Memory B cell (primary cell): Measurements from ENCODE around the gene MAGI1.

Source experiments
- ATAC-seq: fragments of 150-1000 bp; cut with Tn5 transposase; 2 replicates; pipeline ENCODE4 v1.10.0; 2021; ENCODE audit warnings: low read depth, mild to moderate bottlenecking, moderate library complexity
- DNase-seq, 2 donors: peaks; one replicate each; pipeline ENCODE4 v3.0.0; 2022; ENCODE audit warnings: low spot score in 2 of 2
- H3K27ac Mint-ChIP-seq: one replicate; pipeline ENCODE4 v1.8.0; 2022; ENCODE audit warnings: mild to moderate bottlenecking, moderate library complexity, mixed read lengths
- H3K27me3 Mint-ChIP-seq: one replicate; pipeline ENCODE4 v1.8.0; 2022; ENCODE audit warnings: mixed read lengths
- H3K36me3 Mint-ChIP-seq: one replicate; pipeline ENCODE4 v1.8.0; 2022; ENCODE audit warnings: mild to moderate bottlenecking, mixed read lengths
- H3K4me1 Mint-ChIP-seq: one replicate; pipeline ENCODE4 v1.8.0; 2022; ENCODE audit warnings: mixed read lengths
- H3K4me3 Mint-ChIP-seq: one replicate; pipeline ENCODE4 v1.8.0; 2022; ENCODE audit warnings: mild to moderate bottlenecking, moderate library complexity, mixed read lengths
- H3K9me3 Mint-ChIP-seq: one replicate; pipeline ENCODE4 v1.8.0; 2022; ENCODE audit warnings: mixed read lengths

Gene MAGI1

DNA sequence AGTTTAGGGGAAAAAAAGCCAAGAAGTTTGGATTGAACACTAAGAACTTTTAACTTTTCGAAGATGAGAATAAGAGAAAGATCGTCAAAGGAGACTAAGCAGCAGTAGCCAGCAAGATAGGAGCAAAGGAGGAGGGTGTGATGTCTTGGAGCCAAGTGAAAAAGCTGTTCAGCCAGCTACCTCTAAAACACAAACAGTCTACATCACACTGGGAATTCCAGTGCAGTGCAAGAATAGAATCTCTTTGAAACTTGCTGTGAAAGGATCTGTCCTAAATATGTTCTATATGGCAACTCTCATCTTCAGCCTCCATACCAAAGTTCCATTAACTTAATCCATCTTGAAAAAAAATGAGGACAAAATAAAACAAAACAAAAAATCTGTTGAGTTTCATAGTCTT, 541.5 kb downstream of the MAGI1 start:
- no peaks in the 10 kb centered on the region for H3K4me1 Mint-ChIP-seq
- H3K36me3 Mint-ChIP-seq, result no peaks in the 10 kb centered on the region
- no peak for DNase-seq
- no peak overlapping the region for H3K27ac Mint-ChIP-seq
- no peaks in the 10 kb centered on the region for H3K27me3 Mint-ChIP-seq
- H3K4me3 Mint-ChIP-seq, result no peak overlapping the region
- H3K9me3 Mint-ChIP-seq, result peaks cover 2% of the 10 kb centered on the region
- ATAC-seq, result no peak

DNA sequence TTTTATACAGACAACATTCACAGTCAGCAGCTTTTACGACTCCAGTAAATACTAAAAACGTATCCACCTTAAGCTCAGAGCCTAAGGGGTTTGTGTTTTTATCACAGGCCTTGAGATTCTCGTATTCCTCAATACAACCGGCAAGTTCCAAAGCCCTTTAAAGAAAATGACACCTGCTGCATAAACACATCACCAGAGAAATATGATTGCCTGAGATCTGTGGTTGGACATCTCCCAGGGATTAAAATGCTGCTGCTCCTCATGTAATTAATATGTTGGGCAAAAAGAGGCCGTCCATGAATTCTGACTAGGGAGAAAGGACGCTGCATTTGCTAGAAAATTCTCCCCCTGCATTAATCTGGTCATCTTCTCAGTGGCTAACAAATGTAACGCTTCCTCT, 544.8 kb downstream of the MAGI1 start:
- Mint-ChIP-seq H3K4me3 (no peak overlapping the region), H3K9me3 (peaks cover 8% of the 10 kb centered on the region), H3K4me1 (no peaks in the 10 kb centered on the region), H3K27ac (no peak overlapping the region), H3K36me3 (no peaks in the 10 kb centered on the region), H3K27me3 (no peaks in the 10 kb centered on the region)
- DNase-seq (no peak), ATAC-seq (no peak)

GRCh38 chr3:65493371-65493882, 545.3 kb downstream of the MAGI1 start:
- no peaks in the 10 kb centered on the region for H3K36me3 Mint-ChIP-seq
- H3K27ac Mint-ChIP-seq, result no peak overlapping the region
- DNase-seq, result no peak
- ATAC-seq, result no peak
- peaks cover 8% of the 10 kb centered on the region for H3K9me3 Mint-ChIP-seq
- H3K27me3 Mint-ChIP-seq, result no peaks in the 10 kb centered on the region
- H3K4me1 Mint-ChIP-seq, result no peaks in the 10 kb centered on the region
- H3K4me3 Mint-ChIP-seq, result no peak overlapping the region

- Mint-ChIP-seq H3K4me1 (no peaks in the 10 kb centered on the region), H3K27me3 (no peaks in the 10 kb centered on the region), H3K4me3 (no peak overlapping the region), H3K27ac (no peak overlapping the region), H3K36me3 (no peaks in the 10 kb centered on the region), H3K9me3 (peaks cover 8% of the 10 kb centered on the region)
- no peak for DNase-seq
- no peak for ATAC-seq
Measured at GRCh38 chr3:65492249-65492648, 546.5 kb downstream of the MAGI1 start.

- no peaks in the 10 kb centered on the region for H3K36me3 Mint-ChIP-seq
- no peaks in the 10 kb centered on the region for H3K4me1 Mint-ChIP-seq
- H3K27ac Mint-ChIP-seq, result no peak overlapping the region
- ATAC-seq (no peak), DNase-seq (no peak)
- H3K27me3 Mint-ChIP-seq, result no peaks in the 10 kb centered on the region
- peaks cover 7% of the 10 kb centered on the region for H3K9me3 Mint-ChIP-seq
- H3K4me3 Mint-ChIP-seq, result no peak overlapping the region
Measured at GRCh38 chr3:65490114-65490513, 548.6 kb downstream of the MAGI1 start.

GRCh38 chr3:65489253-65489652, 549.5 kb downstream of the MAGI1 start:
- no peak for DNase-seq
- Mint-ChIP-seq H3K36me3 (no peaks in the 10 kb centered on the region), H3K4me3 (no peak overlapping the region), H3K9me3 (peaks cover 7% of the 10 kb centered on the region), H3K27ac (no peak overlapping the region), H3K4me1 (no peaks in the 10 kb centered on the region), H3K27me3 (no peaks in the 10 kb centered on the region)
- no peak for ATAC-seq

DNA sequence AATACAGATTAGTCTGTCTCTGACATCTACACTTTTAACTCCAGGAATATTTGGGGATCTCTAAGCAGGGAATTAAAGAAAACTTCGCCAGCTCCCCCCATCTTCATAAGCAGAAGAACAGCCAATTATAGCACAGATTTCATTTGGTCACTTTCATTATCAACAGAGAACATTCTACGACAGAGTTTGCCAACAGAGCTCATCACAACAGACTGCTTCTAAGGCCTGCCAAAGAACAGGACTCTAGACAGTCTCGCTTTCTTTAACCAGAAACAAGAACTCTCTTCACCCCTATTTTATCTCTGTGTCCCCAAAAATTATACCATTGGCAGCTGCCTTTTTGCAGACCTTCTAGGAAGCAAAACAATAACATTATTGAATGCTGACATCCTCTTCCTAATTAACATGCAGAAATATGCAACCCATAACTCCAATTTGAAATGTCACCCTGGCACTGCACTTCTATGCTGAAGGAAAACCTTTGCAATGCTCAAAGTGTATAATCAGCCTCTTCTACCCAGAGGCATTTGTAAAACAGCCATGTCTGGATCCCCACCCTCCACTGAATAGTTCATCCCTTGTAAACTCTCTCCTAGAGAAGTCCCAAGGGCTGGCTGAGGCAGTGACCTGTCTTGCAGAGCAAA, 552.8 kb downstream of the MAGI1 start:
- H3K27ac Mint-ChIP-seq, result no peak overlapping the region
- H3K27me3 Mint-ChIP-seq, result no peaks in the 10 kb centered on the region
- no peak for DNase-seq
- H3K9me3 Mint-ChIP-seq, result peaks cover 2% of the 10 kb centered on the region
- H3K36me3 Mint-ChIP-seq, result no peaks in the 10 kb centered on the region
- no peak for ATAC-seq
- H3K4me3 Mint-ChIP-seq, result no peak overlapping the region
- no peaks in the 10 kb centered on the region for H3K4me1 Mint-ChIP-seq

GRCh38 chr3:65484964-65485363, 553.8 kb downstream of the MAGI1 start:
- no peak for DNase-seq
- no peak for ATAC-seq
- H3K9me3 Mint-ChIP-seq, result peaks cover 2% of the 10 kb centered on the region

GRCh38 chr3:65483480-65483879, 555.2 kb downstream of the MAGI1 start:
- Mint-ChIP-seq H3K4me1 (no peaks in the 10 kb centered on the region), H3K27me3 (no peaks in the 10 kb centered on the region), H3K9me3 (peaks cover 2% of the 10 kb centered on the region), H3K4me3 (no peak overlapping the region), H3K27ac (no peak overlapping the region), H3K36me3 (no peaks in the 10 kb centered on the region)
- ATAC-seq (no peak), DNase-seq (no peak)

More at GRCh38 chr3:65484964-65485363, 553.8 kb downstream of the MAGI1 start:
- Mint-ChIP-seq H3K36me3 (no peaks in the 10 kb centered on the region), H3K27ac (no peak overlapping the region), H3K4me1 (no peaks in the 10 kb centered on the region), H3K4me3 (no peak overlapping the region), H3K27me3 (no peaks in the 10 kb centered on the region)

DNA sequence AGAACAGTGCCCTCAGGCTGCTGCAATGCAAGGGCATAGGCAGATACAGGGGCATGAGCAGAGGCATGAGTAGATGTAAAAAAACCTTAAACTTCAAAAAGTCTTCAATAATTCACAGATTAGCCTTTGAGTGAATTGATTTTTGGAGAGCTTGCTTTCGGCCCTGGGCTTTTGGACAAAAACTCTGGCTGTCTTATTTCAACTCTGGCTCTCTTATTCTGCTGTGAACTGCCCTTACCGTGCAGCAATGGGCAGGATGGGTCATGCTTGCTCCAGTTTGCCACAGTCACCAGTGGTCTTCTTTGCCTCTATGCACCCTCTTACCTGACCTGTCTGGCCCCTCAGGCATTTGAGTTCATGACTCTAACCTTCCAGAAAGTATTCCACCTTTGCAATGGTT, 555.7 kb downstream of the MAGI1 start:
- DNase-seq, result no peak
- Mint-ChIP-seq H3K27ac (no peak overlapping the region), H3K27me3 (no peaks in the 10 kb centered on the region), H3K4me3 (no peak overlapping the region), H3K36me3 (no peaks in the 10 kb centered on the region), H3K4me1 (no peaks in the 10 kb centered on the region), H3K9me3 (peaks cover 2% of the 10 kb centered on the region)
- no peak for ATAC-seq

GRCh38 chr3:65481085-65481484, 557.6 kb downstream of the MAGI1 start:
- DNase-seq (no peak), ATAC-seq (no peak)
- Mint-ChIP-seq H3K9me3 (peaks cover 2% of the 10 kb centered on the region), H3K4me1 (no peaks in the 10 kb centered on the region), H3K27me3 (no peaks in the 10 kb centered on the region), H3K27ac (no peak overlapping the region), H3K36me3 (no peaks in the 10 kb centered on the region), H3K4me3 (no peak overlapping the region)

- no peaks in the 10 kb centered on the region for H3K36me3 Mint-ChIP-seq
- no peaks in the 10 kb centered on the region for H3K27me3 Mint-ChIP-seq
- no peak for ATAC-seq
- peaks cover 2% of the 10 kb centered on the region for H3K9me3 Mint-ChIP-seq
- no peak overlapping the region for H3K4me3 Mint-ChIP-seq
- H3K27ac Mint-ChIP-seq, result no peak overlapping the region
- H3K4me1 Mint-ChIP-seq, result no peaks in the 10 kb centered on the region
- DNase-seq, result no peak
Measured at GRCh38 chr3:65479990-65480389, 558.7 kb downstream of the MAGI1 start.

- Mint-ChIP-seq H3K9me3 (peaks cover 2% of the 10 kb centered on the region), H3K4me1 (no peaks in the 10 kb centered on the region), H3K4me3 (no peak overlapping the region), H3K27me3 (no peaks in the 10 kb centered on the region), H3K27ac (no peak overlapping the region), H3K36me3 (no peaks in the 10 kb centered on the region)
- no peak for ATAC-seq
- no peak for DNase-seq
Measured at GRCh38 chr3:65478551-65479500, 559.9 kb downstream of the MAGI1 start.

- ATAC-seq (no peak), DNase-seq (no peak)
- no peaks in the 10 kb centered on the region for H3K4me1 Mint-ChIP-seq
- no peaks in the 10 kb centered on the region for H3K9me3 Mint-ChIP-seq
- no peak overlapping the region for H3K4me3 Mint-ChIP-seq
- no peaks in the 10 kb centered on the region for H3K36me3 Mint-ChIP-seq
- H3K27me3 Mint-ChIP-seq, result no peaks in the 10 kb centered on the region
- H3K27ac Mint-ChIP-seq, result no peak overlapping the region
Measured at GRCh38 chr3:65473736-65474135, 565.0 kb downstream of the MAGI1 start.
